ENCODE results near the gene MRPL51. TPM values are rescaled to one million over a fixed set of nuclear protein-coding genes. Genes with fewer than 3 reads are reported as not detected.
A peak's percentile ranks its signal among the peaks of the same experiment; 100 is the strongest.

The MRPL51 gene
- total RNA-seq, 2 donors from 2014 or later, result 87.7 to 104 TPM

DNA sequence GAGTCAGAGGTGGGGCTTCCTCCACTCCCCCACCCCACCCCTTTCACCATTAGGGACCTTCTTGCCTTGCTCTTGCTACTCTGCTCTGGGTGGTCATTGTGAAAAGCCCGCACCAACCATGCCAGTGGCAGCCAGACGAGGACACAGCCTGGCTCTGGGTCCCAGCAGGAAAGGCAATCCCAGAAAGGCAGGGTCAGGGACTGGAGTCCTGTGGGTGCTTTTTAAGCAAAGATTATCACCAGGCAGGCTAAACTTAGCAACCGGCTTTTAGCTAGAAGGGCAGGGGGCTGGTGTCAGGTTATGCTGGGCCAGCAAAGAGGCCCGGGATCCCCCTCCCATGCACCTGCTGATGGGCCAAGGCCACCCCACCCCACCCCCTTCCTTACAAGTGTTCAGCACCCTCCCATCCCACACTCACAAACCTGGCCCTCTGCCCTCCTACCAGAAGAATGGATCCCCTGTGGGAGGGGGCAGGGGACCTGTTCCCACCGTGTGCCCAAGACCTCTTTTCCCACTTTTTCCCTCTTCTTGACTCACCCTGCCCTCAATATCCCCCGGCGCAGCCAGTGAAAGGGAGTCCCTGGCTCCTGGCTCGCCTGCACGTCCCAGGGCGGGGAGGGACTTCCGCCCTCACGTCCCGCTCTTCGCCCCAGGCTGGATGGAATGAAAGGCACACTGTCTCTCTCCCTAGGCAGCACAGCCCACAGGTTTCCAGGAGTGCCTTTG lies 40.0 kb upstream of the MRPL51 start:
- peak; percentile 79 for DNase-seq (ENCODE audit: low spot score)
- peaks cover 55% of the 10 kb centered on the region for H3K36me3 ChIP-seq
- peak overlapping the region; percentile 97 to 99 for H3K27ac ChIP-seq
- H3K4me1 ChIP-seq, result peaks cover 0 to 57% of the 10 kb centered on the region in 2 donors
- H3K4me3 ChIP-seq, result peak overlapping the region; percentile 84 to 97
- H3K9me3 ChIP-seq, result no peaks in the 10 kb centered on the region
- TF ChIP-seq, protein P1, sequence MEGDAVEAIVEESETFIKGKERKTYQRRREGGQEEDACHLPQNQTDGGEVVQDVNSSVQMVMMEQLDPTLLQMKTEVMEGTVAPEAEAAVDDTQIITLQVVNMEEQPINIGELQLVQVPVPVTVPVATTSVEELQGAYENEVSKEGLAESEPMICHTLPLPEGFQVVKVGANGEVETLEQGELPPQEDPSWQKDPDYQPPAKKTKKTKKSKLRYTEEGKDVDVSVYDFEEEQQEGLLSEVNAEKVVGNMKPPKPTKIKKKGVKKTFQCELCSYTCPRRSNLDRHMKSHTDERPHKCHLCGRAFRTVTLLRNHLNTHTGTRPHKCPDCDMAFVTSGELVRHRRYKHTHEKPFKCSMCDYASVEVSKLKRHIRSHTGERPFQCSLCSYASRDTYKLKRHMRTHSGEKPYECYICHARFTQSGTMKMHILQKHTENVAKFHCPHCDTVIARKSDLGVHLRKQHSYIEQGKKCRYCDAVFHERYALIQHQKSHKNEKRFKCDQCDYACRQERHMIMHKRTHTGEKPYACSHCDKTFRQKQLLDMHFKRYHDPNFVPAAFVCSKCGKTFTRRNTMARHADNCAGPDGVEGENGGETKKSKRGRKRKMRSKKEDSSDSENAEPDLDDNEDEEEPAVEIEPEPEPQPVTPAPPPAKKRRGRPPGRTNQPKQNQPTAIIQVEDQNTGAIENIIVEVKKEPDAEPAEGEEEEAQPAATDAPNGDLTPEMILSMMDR (IDR thresholded peaks at IDR 0.05), result no peak
- no peaks in the 10 kb centered on the region for H3K27me3 ChIP-seq

DNA sequence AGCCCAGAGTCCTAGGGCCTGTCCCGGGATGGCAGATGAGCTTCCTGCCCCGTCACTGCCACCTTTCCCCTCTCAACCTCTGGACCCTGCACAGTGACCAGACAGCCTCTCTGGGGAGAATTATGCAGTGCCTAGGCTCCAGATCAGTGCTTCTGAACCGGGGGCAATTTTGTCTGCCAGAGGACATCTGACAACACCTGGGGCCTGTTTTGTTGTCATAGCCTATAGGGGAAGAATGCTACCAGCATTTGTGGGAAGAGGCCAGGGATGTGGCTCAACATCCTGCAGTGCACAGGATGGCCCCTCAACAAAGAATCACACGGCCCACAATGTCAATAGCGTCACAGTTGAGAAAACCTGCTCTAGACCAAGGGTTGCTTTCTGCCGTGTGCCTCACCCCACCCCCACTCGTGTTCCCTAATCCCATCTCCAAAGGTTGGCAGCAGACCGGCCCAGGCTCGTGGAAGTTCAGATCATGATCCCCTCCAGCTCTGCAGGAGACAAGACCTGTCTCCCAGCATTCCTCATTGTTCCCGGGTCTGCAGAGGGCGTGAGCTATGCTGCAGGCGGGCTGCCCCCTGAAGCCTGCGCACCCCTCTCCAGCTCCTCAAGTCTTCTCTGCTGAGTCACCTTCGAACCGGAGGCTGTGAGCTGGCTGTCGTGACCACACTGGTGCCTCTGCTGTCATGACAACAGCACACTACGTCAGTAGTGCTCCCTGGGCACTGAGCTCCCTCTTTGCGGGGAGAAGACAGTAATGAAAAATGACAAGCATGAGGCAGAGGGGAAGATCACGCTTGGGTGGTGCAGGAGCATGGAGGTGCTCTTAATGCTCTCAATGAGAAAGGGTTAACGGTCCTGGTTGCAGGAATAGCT lies 39.2 kb upstream of the MRPL51 start:
- Histone ChIP-seq H3K9me3 (no peaks in the 10 kb centered on the region), H3K36me3 (peaks cover 55% of the 10 kb centered on the region), H3K27me3 (no peaks in the 10 kb centered on the region), H3K4me3 (peak overlapping the region; percentile 84 to 97), H3K27ac (peak overlapping the region; percentile 97 to 99), H3K4me1 (peaks cover 0 to 49% of the 10 kb centered on the region in 2 donors)
- DNase-seq (ENCODE audit: low spot score), result peak; percentile 80
- TF ChIP-seq, protein P1 (IDR thresholded peaks at IDR 0.05), result no peak

DNA sequence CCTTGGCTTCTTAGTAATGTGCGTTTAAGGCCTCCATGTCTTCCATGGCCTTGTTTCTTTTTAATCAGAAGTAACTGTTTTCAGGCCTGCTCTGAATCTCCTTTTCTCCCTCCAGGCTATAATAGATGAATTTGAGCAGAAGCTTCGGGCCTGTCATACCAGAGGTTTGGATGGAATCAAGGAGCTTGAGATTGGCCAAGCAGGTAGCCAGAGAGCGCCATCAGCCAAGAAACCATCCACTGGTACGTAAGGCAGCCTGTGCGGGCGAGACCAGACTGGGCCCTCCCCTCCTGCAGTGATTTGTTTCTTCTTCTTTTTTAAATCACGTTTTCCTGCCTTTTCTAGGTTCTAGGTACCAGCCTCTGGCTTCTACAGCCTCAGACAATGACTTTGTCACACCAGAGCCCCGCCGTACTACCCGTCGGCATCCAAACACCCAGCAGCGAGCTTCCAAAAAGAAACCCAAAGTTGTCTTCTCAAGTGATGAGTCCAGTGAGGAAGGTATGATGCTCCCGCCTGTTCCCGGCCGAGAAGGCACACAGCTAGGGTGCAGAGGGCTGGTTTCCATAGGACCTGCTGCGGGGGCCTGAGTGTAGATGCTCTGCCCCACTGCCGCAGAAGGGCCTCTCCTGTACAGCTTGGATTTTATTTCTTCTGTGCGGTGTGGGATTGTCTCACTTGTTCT lies 37.7 kb upstream of the MRPL51 start:
- no peak for DNase-seq (ENCODE audit: low spot score)
- TF ChIP-seq, protein P1 (IDR thresholded peaks at IDR 0.05), result no peak
- Histone ChIP-seq H3K27me3 (no peaks in the 10 kb centered on the region), H3K4me3 (no peak overlapping the region), H3K36me3 (peaks cover 55% of the 10 kb centered on the region), H3K4me1 (peaks cover 0 to 33% of the 10 kb centered on the region in 2 donors), H3K27ac (no peak overlapping the region), H3K9me3 (no peaks in the 10 kb centered on the region)

DNA sequence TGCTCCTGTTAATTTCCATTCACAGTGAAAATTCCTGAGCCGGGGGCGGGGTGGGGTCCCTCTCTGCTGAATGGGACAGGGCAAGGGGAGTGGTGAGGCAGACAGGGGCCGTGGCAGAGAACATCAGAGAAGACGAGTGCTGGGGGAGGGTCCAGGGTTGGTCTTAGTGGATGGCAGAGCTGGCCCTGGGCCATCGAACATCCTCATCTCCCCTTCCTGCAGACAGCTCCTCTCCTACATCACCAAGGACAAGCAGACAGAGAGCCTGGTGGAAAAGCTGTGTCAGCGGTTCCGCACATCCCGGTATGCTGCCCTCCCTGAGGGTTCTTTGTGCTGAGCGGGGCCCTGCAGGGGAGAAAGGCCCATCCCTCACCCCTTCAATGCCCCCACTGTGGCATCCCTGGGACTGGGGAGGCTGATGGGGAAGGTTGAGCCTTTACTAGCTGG lies 36.3 kb upstream of the MRPL51 start:
- TF ChIP-seq, protein P1 (IDR thresholded peaks at IDR 0.05), result no peak
- Histone ChIP-seq H3K36me3 (peaks cover 65% of the 10 kb centered on the region), H3K9me3 (no peaks in the 10 kb centered on the region), H3K27me3 (no peaks in the 10 kb centered on the region), H3K4me3 (no peak overlapping the region), H3K4me1 (peaks cover 0 to 29% of the 10 kb centered on the region in 2 donors), H3K27ac (no peak overlapping the region)
- DNase-seq (ENCODE audit: low spot score), result no peak

DNA sequence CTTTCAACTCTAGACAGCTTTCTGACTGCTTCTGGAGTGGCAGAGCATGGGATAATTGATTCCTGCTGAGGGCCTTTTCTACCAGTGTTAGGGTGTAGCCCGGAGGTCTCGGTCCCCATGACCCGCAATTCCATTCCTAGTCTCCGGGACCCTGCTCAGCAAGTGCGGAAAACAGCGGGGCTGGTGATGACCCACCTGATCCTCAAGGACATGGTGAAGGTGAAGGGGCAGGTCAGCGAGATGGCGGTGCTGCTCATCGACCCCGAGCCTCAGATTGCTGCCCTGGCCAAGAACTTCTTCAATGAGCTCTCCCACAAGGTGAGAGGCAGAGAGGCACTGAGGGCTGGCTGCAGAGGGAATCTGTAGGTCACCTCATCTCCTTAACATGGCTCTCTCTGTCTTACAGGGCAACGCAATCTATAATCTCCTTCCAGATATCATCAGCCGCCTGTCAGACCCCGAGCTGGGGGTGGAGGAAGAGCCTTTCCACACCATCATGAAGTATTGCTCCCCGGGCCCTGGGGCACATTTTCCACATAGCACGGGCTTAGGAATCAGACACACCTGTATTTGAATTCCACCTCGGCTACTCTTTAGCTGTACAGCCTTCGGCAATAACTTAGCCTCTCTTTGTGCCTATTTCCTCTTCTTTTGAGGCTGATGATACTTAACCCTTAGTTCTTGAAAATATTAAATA lies 35.6 kb upstream of the MRPL51 start:
- Histone ChIP-seq H3K9me3 (no peaks in the 10 kb centered on the region), H3K4me3 (no peak overlapping the region), H3K27me3 (no peaks in the 10 kb centered on the region), H3K27ac (no peak overlapping the region), H3K4me1 (peaks cover 0 to 24% of the 10 kb centered on the region in 2 donors), H3K36me3 (peaks cover 71% of the 10 kb centered on the region)
- DNase-seq (ENCODE audit: low spot score), result no peak
- TF ChIP-seq, protein P1 (IDR thresholded peaks at IDR 0.05), result no peak

Measured in right atrium auricular region (tissue), 2 donors.